GM12878 (cell line): ENCODE measurements around the gene TYROBP. TPM values are rescaled to one million over a fixed set of nuclear protein-coding genes. Genes with fewer than 3 reads are reported as not detected.

Experiments
- ATF7 ChIP-seq: fragments of 450-650 bp; IDR thresholded peaks from 2 replicates; pipeline ENCODE4 v1.6.1; 2016; ENCODE audit warnings: low read depth, mild to moderate bottlenecking
- BACH1 ChIP-seq: fragments of 450-650 bp; IDR thresholded peaks from 2 replicates; pipeline ENCODE4 v1.6.1; 2017; ENCODE audit warnings: mild to moderate bottlenecking, borderline replicate concordance
- CBFB ChIP-seq: IDR thresholded peaks from 2 replicates; pipeline ENCODE4 v1.6.1; 2016; ENCODE audit warnings: antibody characterized with exemption, low read depth
- CHD2 ChIP-seq: IDR thresholded peaks from 2 replicates; pipeline ENCODE4 v1.6.1; 2011; ENCODE audit warnings: low read depth, low read length, improper control_type of control experiment, borderline replicate concordance
- EED ChIP-seq: sonication (generic); IDR thresholded peaks from 2 replicates; pipeline ENCODE4 v1.6.1; 2016; ENCODE audit warnings: antibody characterized with exemption, low read depth
- EP300 ChIP-seq, 2 experiments: fragments of 150-350 bp in 1 of 2; IDR thresholded peaks; 2 replicates each; pipeline ENCODE4 v1.6.1; 2011 to 2012; ENCODE audit warnings: low read depth in 2 of 2, low read length in 2 of 2, borderline replicate concordance in 1 of 2, improper control_type of control experiment in 1 of 2, inconsistent platforms in 1 of 2; ENCODE audit not compliant: control insufficient read depth in 1 of 2
- LARP7 ChIP-seq: fragments of 450-650 bp; IDR thresholded peaks from 2 replicates; pipeline ENCODE4 v1.6.1; 2017; ENCODE audit warnings: mild to moderate bottlenecking
- MYC ChIP-seq: IDR thresholded peaks from 2 replicates; pipeline ENCODE4 v1.6.1; 2011; ENCODE audit warnings: mild to moderate bottlenecking, low read length, moderate library complexity, inconsistent platforms; ENCODE audit not compliant: insufficient read depth, insufficient replicate concordance, insufficient read length, severe bottlenecking
- NRF1 ChIP-seq: conservative IDR thresholded peaks from 2 replicates; pipeline ENCODE4 v1.6.1; 2011; ENCODE audit warnings: mild to moderate bottlenecking, low read depth, low read length, improper control_type of control experiment
- POU2F2 ChIP-seq: IDR thresholded peaks from 3 replicates; pipeline ENCODE4 v1.6.1; 2011; ENCODE audit warnings: low read depth, mild to moderate bottlenecking, low read length, borderline replicate concordance
- SPI1 ChIP-seq: IDR thresholded peaks from 2 replicates; pipeline ENCODE4 v1.6.1; 2011; ENCODE audit warnings: low read depth, mild to moderate bottlenecking, low read length, moderate library complexity, borderline replicate concordance; ENCODE audit not compliant: insufficient read depth
- STAT1 ChIP-seq: fragments of 450-650 bp; conservative IDR thresholded peaks from 2 replicates; pipeline ENCODE4 v1.6.1; 2014; ENCODE audit warnings: antibody characterized with exemption, mild to moderate bottlenecking
- TCF12 ChIP-seq: IDR thresholded peaks from 2 replicates; pipeline ENCODE4 v1.6.1; 2011; ENCODE audit warnings: low read depth, mild to moderate bottlenecking, low read length
- WRNIP1 ChIP-seq: IDR thresholded peaks from 2 replicates; pipeline ENCODE4 v1.6.1; 2011; ENCODE audit warnings: low read depth, low read length, improper control_type of control experiment, borderline replicate concordance
- YBX1 ChIP-seq: fragments of 450-650 bp; IDR thresholded peaks from 2 replicates; pipeline ENCODE4 v1.6.1; 2016; ENCODE audit warnings: antibody characterized with exemption
- ZBTB4 ChIP-seq: fragments of 450-650 bp; formaldehyde crosslinking; IDR thresholded peaks from 2 replicates; pipeline ENCODE4 v1.4.0; 2022; ENCODE audit warnings: mild to moderate bottlenecking, moderate library complexity
- polyA plus RNA-seq, 11 experiments: library from polyadenylated mRNA; depleted of rRNA in 4 of 11; unstranded in 6 of 11; stranded (reverse) in 5 of 11; fragments of >200 nt; fragmentation: Nextera tagmentation in 4 of 11; fragmentation: Illumina TruSeq in 1 of 11; extraction: Ambion mirVana in 4 of 11; extraction: Trizol in 1 of 11; gene quantifications; 1 replicate in 1 of 11; 2 replicates in 10 of 11; pipeline versions ENCODE4 v1.2.1 to v1.2.3, GENCODE V29; 2011 to 2016; ENCODE audit warnings: inconsistent platforms in 2 of 11, missing spikeins in 2 of 11, low read depth in 1 of 11
- total RNA-seq, 4 experiments: library from RNA; depleted of rRNA in 3 of 4; stranded (reverse); fragments of >200 nt in 3 of 4; fragmentation: Illumina TruSeq in 1 of 4; extraction: Trizol in 1 of 4; gene quantifications; 2 replicates each; pipeline versions ENCODE4 v1.2.1 to v1.2.3, GENCODE V29; 2013 to 2021
- TF ChIP-seq, protein P1 (sequence below): fragments of 450-650 bp; IDR thresholded peaks from 2 replicates; pipeline ENCODE4 v1.6.1; 2017; ENCODE audit warnings: mild to moderate bottlenecking, moderate library complexity

Gene TYROBP
- total and polyA plus RNA-seq, 10 of the 15 experiments (the other 5 are each of a cell fraction or from before 2014, with no cell fraction given): 0.33 to 2.4 (median 0.58) TPM; not detected in 2

- TF ChIP-seq SPI1: peak; percentile 50; the same call in 1 of the 2 replicates
- TF ChIP-seq TCF12: peak; percentile 52; the same call in 1 of the 2 replicates
- TF ChIP-seq LARP7: no peak
- TF ChIP-seq YBX1: no peak
- TF ChIP-seq NRF1: no peak
- peak; percentile 31 for TF ChIP-seq EED
- TF ChIP-seq ATF7: peak; percentile 60
- no peak for TF ChIP-seq POU2F2
- TF ChIP-seq WRNIP1: no peak
- no peak for TF ChIP-seq BACH1
- no peak for TF ChIP-seq MYC
- no peak for TF ChIP-seq CBFB
- TF ChIP-seq CHD2: peak; percentile 26
- TF ChIP-seq STAT1: no peak
- TF ChIP-seq EP300 (IDR thresholded peaks at IDR 0.05; ENCODE audit: borderline replicate concordance in 1 of 2, control insufficient read depth in 1 of 2, low read depth in 2 of 2, low read length in 2 of 2): no peak
- TF ChIP-seq, protein P1, sequence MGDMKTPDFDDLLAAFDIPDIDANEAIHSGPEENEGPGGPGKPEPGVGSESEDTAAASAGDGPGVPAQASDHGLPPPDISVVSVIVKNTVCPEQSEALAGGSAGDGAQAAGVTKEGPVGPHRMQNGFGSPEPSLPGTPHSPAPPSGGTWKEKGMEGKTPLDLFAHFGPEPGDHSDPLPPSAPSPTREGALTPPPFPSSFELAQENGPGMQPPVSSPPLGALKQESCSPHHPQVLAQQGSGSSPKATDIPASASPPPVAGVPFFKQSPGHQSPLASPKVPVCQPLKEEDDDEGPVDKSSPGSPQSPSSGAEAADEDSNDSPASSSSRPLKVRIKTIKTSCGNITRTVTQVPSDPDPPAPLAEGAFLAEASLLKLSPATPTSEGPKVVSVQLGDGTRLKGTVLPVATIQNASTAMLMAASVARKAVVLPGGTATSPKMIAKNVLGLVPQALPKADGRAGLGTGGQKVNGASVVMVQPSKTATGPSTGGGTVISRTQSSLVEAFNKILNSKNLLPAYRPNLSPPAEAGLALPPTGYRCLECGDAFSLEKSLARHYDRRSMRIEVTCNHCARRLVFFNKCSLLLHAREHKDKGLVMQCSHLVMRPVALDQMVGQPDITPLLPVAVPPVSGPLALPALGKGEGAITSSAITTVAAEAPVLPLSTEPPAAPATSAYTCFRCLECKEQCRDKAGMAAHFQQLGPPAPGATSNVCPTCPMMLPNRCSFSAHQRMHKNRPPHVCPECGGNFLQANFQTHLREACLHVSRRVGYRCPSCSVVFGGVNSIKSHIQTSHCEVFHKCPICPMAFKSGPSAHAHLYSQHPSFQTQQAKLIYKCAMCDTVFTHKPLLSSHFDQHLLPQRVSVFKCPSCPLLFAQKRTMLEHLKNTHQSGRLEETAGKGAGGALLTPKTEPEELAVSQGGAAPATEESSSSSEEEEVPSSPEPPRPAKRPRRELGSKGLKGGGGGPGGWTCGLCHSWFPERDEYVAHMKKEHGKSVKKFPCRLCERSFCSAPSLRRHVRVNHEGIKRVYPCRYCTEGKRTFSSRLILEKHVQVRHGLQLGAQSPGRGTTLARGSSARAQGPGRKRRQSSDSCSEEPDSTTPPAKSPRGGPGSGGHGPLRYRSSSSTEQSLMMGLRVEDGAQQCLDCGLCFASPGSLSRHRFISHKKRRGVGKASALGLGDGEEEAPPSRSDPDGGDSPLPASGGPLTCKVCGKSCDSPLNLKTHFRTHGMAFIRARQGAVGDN: peak; percentile 85
- no peak for TF ChIP-seq ZBTB4 (CRISPR knock-in tag)
- TF ChIP-seq, all 136 proteins: peak for 24
Observed at GRCh38 chr19:35901854-35902661, 6.0 kb downstream of the TYROBP start, which contains the start of gene HCST (continued).
